ENCODE measurements around the gene USH2A. TPM values are rescaled to one million over a fixed set of nuclear protein-coding genes. Genes with fewer than 3 reads are reported as not detected.

The USH2A gene
- total and polyA plus RNA-seq, 3 donors from 2014 or later: 1.6 to 2.5 (median 1.8) TPM

DNA sequence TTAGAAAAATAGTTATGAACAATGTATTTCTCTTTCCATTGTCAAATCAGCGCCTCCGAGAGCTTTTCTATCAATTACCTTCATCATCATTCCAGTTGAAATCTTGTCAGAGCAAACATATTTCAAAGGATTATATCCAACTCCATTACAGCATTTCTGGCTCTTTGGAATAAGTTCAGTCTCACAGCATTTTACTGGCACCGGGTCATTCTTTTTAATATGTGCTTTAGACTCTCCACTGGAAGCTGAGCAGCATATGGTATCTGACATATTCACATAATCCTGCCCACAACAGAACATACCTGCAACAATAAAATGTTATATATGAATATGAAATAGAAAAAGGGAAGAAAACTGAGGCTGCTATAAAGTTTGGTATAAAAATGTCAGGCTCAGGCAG, 633.3 kb downstream of the USH2A start:
- Histone ChIP-seq H3K9me3 (no peaks in the 10 kb centered on the region), H3K4me1 (no peaks in the 10 kb centered on the region), H3K27me3 (no peaks in the 10 kb centered on the region), H3K4me3 (no peak overlapping the region), H3K27ac (no peak overlapping the region), H3K36me3 (ENCODE audit: low read depth, missing control alignments) (no peaks in the 10 kb centered on the region)
- WGBS, 2 donors: 80 to 92% methylated on average over 3 of the region's 3 CpGs
- no peak for DNase-seq
- no peak for TF ChIP-seq POLR2A (IDR thresholded peaks at IDR 0.05)
- TF ChIP-seq, protein P1, sequence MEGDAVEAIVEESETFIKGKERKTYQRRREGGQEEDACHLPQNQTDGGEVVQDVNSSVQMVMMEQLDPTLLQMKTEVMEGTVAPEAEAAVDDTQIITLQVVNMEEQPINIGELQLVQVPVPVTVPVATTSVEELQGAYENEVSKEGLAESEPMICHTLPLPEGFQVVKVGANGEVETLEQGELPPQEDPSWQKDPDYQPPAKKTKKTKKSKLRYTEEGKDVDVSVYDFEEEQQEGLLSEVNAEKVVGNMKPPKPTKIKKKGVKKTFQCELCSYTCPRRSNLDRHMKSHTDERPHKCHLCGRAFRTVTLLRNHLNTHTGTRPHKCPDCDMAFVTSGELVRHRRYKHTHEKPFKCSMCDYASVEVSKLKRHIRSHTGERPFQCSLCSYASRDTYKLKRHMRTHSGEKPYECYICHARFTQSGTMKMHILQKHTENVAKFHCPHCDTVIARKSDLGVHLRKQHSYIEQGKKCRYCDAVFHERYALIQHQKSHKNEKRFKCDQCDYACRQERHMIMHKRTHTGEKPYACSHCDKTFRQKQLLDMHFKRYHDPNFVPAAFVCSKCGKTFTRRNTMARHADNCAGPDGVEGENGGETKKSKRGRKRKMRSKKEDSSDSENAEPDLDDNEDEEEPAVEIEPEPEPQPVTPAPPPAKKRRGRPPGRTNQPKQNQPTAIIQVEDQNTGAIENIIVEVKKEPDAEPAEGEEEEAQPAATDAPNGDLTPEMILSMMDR (IDR thresholded peaks at IDR 0.05): no peak
- intact Hi-C loops (cut with DNase I; ENCODE audit: low total_unique reads): no loop called here

DNA sequence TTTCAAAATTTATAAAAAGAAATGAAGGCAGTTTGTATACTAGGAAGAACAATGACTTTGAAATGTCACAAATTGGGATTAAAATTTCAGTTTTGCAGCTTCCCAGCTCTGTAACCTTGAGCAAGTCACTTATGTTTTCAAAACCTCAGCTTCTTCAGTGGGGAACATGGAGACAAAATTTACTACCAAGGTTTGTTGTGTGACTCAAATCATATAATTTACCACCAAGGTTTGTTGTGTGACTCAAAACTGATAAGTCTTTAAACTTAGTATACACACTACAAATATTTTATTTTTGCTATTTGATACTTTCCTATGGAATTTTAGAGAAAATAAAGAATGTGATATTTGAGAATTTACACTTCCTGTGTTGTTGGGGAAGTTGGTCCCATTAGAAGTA, 636.3 kb downstream of the USH2A start:
- Histone ChIP-seq H3K9me3 (no peaks in the 10 kb centered on the region), H3K27me3 (no peaks in the 10 kb centered on the region), H3K4me1 (no peaks in the 10 kb centered on the region), H3K4me3 (no peak overlapping the region), H3K36me3 (ENCODE audit: low read depth, missing control alignments) (no peaks in the 10 kb centered on the region), H3K27ac (no peak overlapping the region)
- DNase-seq: no peak
- TF ChIP-seq, protein P1 (IDR thresholded peaks at IDR 0.05): no peak
- no peak for TF ChIP-seq POLR2A (IDR thresholded peaks at IDR 0.05)
- intact Hi-C loops (cut with DNase I; ENCODE audit: low total_unique reads): no loop called here

DNA sequence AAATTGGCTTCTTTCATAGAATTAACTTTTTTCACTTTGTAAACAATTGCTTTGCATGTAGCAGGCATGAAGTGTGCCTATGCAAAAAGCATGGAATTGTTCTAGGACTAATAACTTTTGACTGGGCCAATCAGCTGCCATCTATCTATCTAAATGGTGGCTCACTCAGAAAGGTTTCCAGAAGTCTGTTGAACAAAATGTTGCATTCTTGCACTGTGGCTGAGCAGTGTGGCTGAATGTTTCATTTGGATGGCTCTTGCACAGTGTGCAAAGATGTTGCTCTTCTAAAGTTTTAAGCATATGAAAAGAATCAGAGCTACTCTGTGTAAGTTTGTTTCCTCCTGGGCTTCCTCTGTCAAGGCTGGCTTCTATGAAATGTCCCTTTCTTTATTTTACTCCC, 642.6 kb downstream of the USH2A start:
- no peak for DNase-seq
- no peaks in the 10 kb centered on the region for H3K27me3 ChIP-seq
- no peaks in the 10 kb centered on the region for H3K36me3 ChIP-seq (ENCODE audit: low read depth, missing control alignments)
- H3K4me1 ChIP-seq: no peaks in the 10 kb centered on the region
- TF ChIP-seq, protein P1 (IDR thresholded peaks at IDR 0.05): no peak
- TF ChIP-seq POLR2A (IDR thresholded peaks at IDR 0.05): no peak
- H3K9me3 ChIP-seq: no peaks in the 10 kb centered on the region
- intact Hi-C loops (cut with DNase I; ENCODE audit: low total_unique reads): no loop called here
- H3K4me3 ChIP-seq: no peak overlapping the region
- no peak overlapping the region for H3K27ac ChIP-seq

DNA sequence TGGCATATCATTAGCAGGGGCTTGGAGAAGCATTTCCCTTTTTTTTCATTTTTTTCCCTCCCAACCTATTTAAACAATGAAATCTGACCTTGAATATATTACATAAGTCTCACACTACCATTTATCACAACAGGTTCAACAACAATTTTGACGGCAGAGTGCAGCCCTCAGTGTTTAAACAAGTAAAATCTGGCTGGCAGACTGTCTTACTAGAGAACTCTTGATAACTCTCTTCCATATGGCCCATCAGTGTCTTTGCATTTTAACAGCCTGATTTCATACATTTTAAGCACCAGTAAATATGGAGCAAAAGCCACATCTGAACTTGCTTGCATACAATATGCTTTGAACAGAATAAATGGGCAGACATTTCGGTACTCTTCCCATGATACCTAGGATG, 643.1 kb downstream of the USH2A start:
- TF ChIP-seq, protein P1 (IDR thresholded peaks at IDR 0.05): no peak
- no peak for TF ChIP-seq POLR2A (IDR thresholded peaks at IDR 0.05)
- no peaks in the 10 kb centered on the region for H3K4me1 ChIP-seq
- intact Hi-C loops (cut with DNase I; ENCODE audit: low total_unique reads): no loop called here
- no peaks in the 10 kb centered on the region for H3K9me3 ChIP-seq
- no peak for DNase-seq
- no peaks in the 10 kb centered on the region for H3K27me3 ChIP-seq
- no peak overlapping the region for H3K27ac ChIP-seq
- no peaks in the 10 kb centered on the region for H3K36me3 ChIP-seq (ENCODE audit: low read depth, missing control alignments)
- no peak overlapping the region for H3K4me3 ChIP-seq
- 59 to 72% methylated on average over 2 of the region's 2 CpGs for WGBS, 2 donors

DNA sequence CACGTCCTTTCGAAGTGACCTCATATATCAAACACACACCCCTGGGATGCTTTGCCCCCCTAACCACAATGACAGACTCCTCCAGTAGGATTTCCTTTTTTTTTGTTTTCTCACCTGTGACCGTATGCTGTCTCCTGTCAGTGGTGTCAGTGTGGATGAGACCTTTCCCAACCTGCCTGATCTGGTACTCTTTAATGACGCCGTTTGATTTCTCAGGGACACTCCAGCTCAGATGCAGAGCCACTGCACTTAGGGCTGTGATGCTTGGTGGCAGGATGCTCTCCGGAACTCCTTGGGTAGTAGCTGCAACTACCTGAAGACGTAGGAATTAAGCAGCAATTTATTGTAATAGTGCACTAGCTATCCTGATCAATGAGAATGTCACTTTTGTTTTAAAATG, 643.5 kb downstream of the USH2A start:
- no peak for DNase-seq
- Histone ChIP-seq H3K27me3 (no peaks in the 10 kb centered on the region), H3K4me3 (no peak overlapping the region), H3K4me1 (no peaks in the 10 kb centered on the region), H3K36me3 (ENCODE audit: low read depth, missing control alignments) (no peaks in the 10 kb centered on the region), H3K27ac (no peak overlapping the region), H3K9me3 (no peaks in the 10 kb centered on the region)
- no peak for TF ChIP-seq POLR2A (IDR thresholded peaks at IDR 0.05)
- TF ChIP-seq, protein P1 (IDR thresholded peaks at IDR 0.05): no peak
- intact Hi-C loops (cut with DNase I; ENCODE audit: low total_unique reads): no loop called here
- 73 to 76% methylated on average over 7 of the region's 7 CpGs for WGBS, 2 donors

Data from testis (tissue), 3 donors.